ENCODE results near the gene SLC37A1.

Gene SLC37A1

DNA sequence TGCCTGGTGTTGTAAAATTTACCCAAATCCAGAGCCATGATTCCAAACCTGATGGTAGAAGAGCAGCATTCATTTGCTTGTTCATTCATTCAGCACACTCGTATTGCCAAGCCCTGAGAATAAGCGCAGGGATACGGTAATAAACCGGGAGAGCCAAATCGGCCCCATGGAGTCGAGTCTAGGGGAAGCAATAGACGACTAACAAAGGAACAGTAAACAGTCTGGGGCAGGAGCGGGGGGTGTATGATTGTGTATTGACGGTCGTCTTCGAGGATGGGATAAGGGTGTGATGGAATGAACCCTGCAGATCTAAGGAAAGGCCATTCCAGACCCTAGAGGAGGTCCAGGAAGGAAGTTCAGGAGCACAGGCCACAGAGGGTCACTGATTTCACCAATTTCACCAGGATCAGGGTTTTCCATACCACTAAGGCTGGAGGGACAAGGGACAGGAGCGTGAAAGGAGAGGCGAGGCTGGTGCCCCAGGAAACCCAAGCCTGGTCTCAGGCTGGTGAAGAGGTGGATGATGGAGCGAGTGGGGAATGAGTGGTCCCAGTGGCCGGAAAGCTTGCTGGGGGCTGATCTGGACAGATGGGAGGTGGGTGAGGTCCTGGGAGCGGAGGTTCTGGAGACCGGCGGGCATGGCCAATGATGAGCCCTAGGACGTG lies 78.6 kb downstream of the SLC37A1 start:
- no peak for DNase-seq (ENCODE audit: low spot score)
- Histone ChIP-seq H3K4me3 (no peak overlapping the region), H3K27ac (no peak overlapping the region)
- TF ChIP-seq, protein P1, sequence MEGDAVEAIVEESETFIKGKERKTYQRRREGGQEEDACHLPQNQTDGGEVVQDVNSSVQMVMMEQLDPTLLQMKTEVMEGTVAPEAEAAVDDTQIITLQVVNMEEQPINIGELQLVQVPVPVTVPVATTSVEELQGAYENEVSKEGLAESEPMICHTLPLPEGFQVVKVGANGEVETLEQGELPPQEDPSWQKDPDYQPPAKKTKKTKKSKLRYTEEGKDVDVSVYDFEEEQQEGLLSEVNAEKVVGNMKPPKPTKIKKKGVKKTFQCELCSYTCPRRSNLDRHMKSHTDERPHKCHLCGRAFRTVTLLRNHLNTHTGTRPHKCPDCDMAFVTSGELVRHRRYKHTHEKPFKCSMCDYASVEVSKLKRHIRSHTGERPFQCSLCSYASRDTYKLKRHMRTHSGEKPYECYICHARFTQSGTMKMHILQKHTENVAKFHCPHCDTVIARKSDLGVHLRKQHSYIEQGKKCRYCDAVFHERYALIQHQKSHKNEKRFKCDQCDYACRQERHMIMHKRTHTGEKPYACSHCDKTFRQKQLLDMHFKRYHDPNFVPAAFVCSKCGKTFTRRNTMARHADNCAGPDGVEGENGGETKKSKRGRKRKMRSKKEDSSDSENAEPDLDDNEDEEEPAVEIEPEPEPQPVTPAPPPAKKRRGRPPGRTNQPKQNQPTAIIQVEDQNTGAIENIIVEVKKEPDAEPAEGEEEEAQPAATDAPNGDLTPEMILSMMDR (IDR thresholded peaks at IDR 0.05), result no peak

DNA sequence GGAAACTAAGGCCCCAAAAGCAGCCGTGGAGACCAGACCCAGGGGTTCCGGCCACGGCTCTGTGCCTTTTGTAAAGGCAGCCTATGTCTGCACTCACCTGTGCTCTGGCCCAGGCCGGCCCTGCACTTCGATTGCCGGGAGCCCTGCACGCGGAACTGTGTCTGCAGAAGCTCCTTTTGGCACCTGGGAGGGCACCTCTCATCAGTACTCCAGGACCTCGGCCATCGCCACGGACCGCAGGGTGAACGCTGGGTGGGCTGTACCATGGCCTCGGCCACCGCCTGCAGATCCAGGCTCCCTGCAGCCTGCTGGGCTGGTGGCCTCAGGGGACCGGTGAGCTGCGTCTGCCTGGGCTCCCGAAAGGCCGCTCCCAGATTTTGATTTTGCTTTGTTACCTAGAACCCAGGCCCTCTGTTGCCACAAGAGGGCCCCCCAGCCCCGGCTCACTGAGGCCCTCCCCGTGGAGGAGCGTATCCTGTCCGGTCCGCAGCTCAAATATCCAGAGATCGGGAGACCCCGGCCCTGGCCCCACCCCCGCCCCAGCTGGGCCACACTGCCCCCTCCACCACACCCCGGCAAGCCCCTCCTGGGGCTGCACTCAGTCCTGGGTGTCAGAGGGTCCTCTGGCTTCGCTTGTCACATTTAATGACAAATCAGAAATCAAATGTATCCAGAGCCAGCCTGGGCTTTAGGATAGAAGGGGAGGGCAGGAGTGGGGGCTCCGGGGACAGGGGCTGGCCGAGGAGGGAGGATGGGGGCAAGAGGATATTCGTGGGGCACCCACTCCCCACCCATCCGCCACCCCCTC lies 79.6 kb downstream of the SLC37A1 start:
- H3K4me3 ChIP-seq, result peak overlapping the region; percentile 26
- TF ChIP-seq, protein P1 (IDR thresholded peaks at IDR 0.05), result no peak
- no peak overlapping the region for H3K27ac ChIP-seq
- DNase-seq (ENCODE audit: low spot score), result no peak

DNA sequence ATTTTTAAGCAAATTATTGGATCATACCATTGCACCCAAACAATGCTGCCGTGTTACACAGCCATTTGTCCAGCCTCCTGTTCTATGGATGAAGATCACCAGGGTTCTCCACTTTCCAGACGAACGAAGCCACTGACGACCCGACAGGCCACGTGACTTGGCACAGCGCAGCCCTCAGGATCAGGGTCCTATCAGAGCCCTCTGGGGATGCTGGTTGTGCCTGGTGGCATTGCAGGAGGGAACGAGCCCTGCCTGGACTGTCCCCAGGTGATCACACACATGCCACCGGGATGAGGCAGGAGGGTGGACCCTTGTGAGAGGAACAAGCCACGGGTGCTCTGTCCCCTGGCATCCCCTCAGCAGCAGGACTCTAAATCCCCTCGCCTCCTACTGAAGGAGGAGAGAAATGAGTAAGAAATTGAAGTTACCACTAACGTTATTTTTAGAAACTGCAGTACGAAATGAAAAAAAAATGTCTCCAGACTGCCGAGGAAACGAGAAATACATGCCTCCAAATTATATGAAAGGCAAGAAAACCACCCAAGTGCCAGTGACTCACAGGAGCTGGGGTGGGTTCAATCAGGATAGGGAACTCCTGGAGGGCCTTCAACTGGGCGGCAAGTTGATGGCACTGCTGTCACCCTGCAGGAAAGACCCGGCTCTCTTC lies 81.1 kb downstream of the SLC37A1 start:
- no peak for DNase-seq (ENCODE audit: low spot score)
- no peak overlapping the region for H3K4me3 ChIP-seq
- TF ChIP-seq, protein P1 (IDR thresholded peaks at IDR 0.05), result no peak

DNA sequence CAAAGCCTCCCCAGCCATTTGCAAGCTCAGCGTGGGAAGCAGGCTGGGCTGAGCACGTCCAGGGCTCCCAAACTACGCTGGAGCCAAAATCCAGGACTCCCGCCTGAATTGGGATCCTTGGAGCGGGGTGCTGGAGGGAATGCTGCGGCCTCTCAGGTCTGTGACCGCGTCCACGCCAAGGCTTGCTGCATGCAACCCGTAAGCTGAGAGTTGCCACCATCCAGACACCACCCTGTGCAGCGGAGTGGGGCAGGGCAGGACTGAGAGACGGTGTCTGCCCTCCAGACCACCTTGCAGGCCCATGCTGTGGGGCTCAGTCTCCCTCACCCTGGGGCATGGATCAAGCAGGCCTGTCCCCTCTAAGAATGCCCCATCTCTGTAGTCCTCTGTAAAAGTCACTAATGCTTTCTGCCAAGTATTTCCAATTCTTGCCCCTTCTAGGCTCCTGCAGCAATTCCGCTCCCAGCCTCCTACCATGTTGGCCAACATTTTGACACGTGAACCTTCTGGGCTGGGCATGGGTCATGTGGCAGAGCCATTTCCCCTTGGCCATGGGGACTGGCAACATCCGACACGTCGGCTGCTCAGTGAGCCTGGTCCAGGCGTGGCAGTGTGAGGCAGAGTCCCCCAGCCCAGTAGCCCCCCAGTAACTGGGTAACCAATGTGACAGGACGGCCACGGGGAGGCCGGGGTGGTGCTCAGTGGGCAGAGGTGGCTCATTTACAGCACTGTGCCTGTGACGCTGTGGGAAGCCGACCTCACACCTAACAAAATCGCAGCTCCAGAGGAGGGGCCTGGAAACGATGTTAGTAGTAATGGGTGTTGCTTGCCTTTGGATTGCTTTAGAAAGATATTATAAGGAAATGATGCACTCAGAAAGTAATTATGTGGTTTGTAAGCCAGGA lies 81.9 kb downstream of the SLC37A1 start:
- Histone ChIP-seq H3K27ac (no peak overlapping the region), H3K4me3 (no peak overlapping the region)
- TF ChIP-seq, protein P1 (IDR thresholded peaks at IDR 0.05), result no peak
- DNase-seq (ENCODE audit: low spot score), result no peak

More for the DNA sequence above, 81.1 kb downstream of the SLC37A1 start:
- no peak overlapping the region for H3K27ac ChIP-seq

DNA sequence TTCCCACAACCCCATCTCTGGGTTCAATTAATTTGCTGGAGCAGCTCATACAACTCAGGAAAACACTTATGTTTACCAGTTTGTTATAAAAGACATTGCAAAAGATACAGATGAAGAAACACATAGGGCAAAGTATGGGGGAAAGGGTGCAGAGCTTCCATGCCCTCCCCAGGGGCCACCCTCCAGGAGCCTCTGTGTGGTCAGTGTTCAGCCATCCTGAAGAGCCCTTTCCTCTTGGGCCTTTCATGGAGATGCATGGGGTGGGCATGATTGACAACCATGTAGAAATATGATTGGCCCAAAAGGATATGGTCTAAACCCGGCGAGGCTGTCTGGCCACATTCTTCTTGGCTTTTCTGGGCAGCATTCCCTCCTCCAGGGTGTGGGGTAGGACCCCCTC lies 83.0 kb downstream of the SLC37A1 start:
- Histone ChIP-seq H3K27ac (no peak overlapping the region), H3K4me3 (no peak overlapping the region)
- TF ChIP-seq, protein P1 (IDR thresholded peaks at IDR 0.05), result no peak
- DNase-seq (ENCODE audit: low spot score), result no peak

DNA sequence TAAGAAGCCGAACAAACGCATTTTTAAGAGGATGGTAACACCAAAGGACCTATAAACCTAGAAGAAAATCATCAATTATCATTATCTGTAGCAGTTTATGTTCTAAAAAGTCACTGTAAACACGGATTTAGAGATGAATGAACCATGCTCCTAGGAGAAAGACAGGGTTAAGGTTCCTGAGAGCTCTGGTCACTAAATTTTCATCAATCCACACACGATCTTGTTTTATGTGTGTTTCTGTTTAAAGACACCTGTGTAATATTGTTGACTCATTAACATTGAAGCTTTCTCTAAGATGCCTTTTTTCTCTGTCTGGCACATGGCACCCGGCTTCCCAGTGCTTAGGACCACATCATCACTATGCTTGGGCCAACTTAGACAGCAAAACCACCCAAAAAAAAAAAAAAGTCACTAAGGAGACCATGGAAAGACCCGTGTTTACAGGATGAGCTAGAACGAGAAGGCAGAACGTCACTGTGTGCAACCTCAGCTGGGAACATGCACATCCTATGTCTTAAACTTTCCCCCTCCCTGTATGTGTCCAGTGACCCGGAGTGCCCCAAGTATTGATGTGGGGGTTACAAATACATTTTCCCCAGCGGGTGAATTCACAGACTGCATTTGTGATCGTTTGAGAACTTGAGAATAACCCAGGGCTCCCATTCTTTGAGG lies 84.0 kb downstream of the SLC37A1 start:
- no peak for DNase-seq (ENCODE audit: low spot score)
- Histone ChIP-seq H3K27ac (no peak overlapping the region), H3K4me3 (no peak overlapping the region)
- TF ChIP-seq, protein P1 (IDR thresholded peaks at IDR 0.05), result no peak

All from coronary artery (tissue), 2 donors.